ENCODE data around the gene HMCN2. TPM values are rescaled to one million over a fixed set of nuclear protein-coding genes. Genes with fewer than 3 reads are reported as not detected.

The HMCN2 gene
- total and polyA plus RNA-seq, 2 donors (not counting 1 experiment from before 2014, with no cell fraction given): 0.01 TPM; not detected in 1

GRCh38 chr9:130328349-130328801, 62.8 kb downstream of the HMCN2 start:
- no peak overlapping the region for H3K27ac Mint-ChIP-seq

GRCh38 chr9:130329061-130329460, 63.5 kb downstream of the HMCN2 start:
- peaks cover 0 to 2% (median 0%) of the 10 kb centered on the region in 3 donors for H3K9me3 ChIP-seq (ENCODE audit: control extremely low read depth in 1 of 3, control insufficient read depth in 2 of 3, insufficient read depth in 1 of 3, low read length in 2 of 3)
- Mint-ChIP-seq H3K4me1 (no peaks in the 10 kb centered on the region), H3K4me3 (no peak overlapping the region), H3K9me3 (ENCODE audit: insufficient read depth) (no peaks in the 10 kb centered on the region), H3K27me3 (peaks cover 37% of the 10 kb centered on the region), H3K27ac (no peak overlapping the region)
- H3K79me2 ChIP-seq (ENCODE audit: control insufficient read depth, insufficient read depth, low read length): no peaks in the 10 kb centered on the region
- no peak for TF ChIP-seq CTCF (IDR thresholded peaks at IDR 0.05)
- no peak for TF ChIP-seq EZH2 (IDR thresholded peaks at IDR 0.05; ENCODE audit: borderline replicate concordance, insufficient read depth, low read depth, low read length, poor library complexity, severe bottlenecking)
- H3K4me2 ChIP-seq (replicated peaks; ENCODE audit: low read depth, low read length, poor library complexity, severe bottlenecking): no peak overlapping the region
- ATAC-seq (ENCODE audit: low read depth) (no peak), DNase-seq (no peak)
- no peaks in the 10 kb centered on the region for H4K20me1 ChIP-seq (ENCODE audit: control insufficient read depth, insufficient read depth, low read length, poor library complexity, severe bottlenecking)
- no peak overlapping the region for H3K4me3 ChIP-seq (ENCODE audit: control extremely low read depth in 1 of 5, extremely low read depth in 1 of 5, insufficient read depth in 1 of 5, low read depth in 2 of 5, low read length in 4 of 5)
- POLR2A ChIA-PET: no interaction called here
- CTCF ChIA-PET: interaction anchor here (0.8 kb wide), 1 partner anchor 222 kb away, joined by 3 read pairs; no protein-coding TSS in a partner anchor
- H3K27ac ChIP-seq (ENCODE audit: low read length in 2 of 2): no peak overlapping the region
- H2AFZ ChIP-seq (ENCODE audit: insufficient read depth, low read depth, low read length, poor library complexity, severe bottlenecking): no peak overlapping the region
- H3K4me1 ChIP-seq (ENCODE audit: control insufficient read depth in 2 of 2, insufficient read depth in 2 of 2, low read length in 2 of 2): no peaks in the 10 kb centered on the region
- H3K27me3 ChIP-seq (replicated peaks in 1 of 4; ENCODE audit: control extremely low read depth in 1 of 4, control insufficient read depth in 3 of 4, insufficient read depth in 4 of 4, low read length in 3 of 4): peaks cover 0 to 13% (median 5%) of the 10 kb centered on the region in 4 experiments
- 82% methylated on average over 2 of the region's 2 CpGs for WGBS (ENCODE audit: insufficient coverage)
- intact Hi-C loops (cut with micrococcal nuclease): no loop called here
- H3K36me3 ChIP-seq (replicated peaks in 1 of 2; ENCODE audit: control extremely low read depth in 1 of 2, control insufficient read depth in 1 of 2, extremely low read depth in 1 of 2, insufficient read depth in 2 of 2, low read length in 1 of 2): no peaks in the 10 kb centered on the region
- H3K9ac ChIP-seq (ENCODE audit: low read length): no peak overlapping the region

More at GRCh38 chr9:130328349-130328801, 62.8 kb downstream of the HMCN2 start:
- 31% methylated on average over 13 of the region's 15 CpGs for WGBS (ENCODE audit: insufficient coverage)
- Histone ChIP-seq H4K20me1 (ENCODE audit: control insufficient read depth, insufficient read depth, low read length, poor library complexity, severe bottlenecking) (no peaks in the 10 kb centered on the region), H3K9ac (ENCODE audit: low read length) (no peak overlapping the region), H3K4me3 (ENCODE audit: control extremely low read depth in 1 of 5, extremely low read depth in 1 of 5, insufficient read depth in 1 of 5, low read depth in 2 of 5, low read length in 4 of 5) (no peak overlapping the region), H3K9me3 (ENCODE audit: control extremely low read depth in 1 of 3, control insufficient read depth in 2 of 3, insufficient read depth in 1 of 3, low read length in 2 of 3) (peaks cover 0 to 2% (median 0%) of the 10 kb centered on the region in 3 donors), H3K36me3 (replicated peaks in 1 of 2; ENCODE audit: control extremely low read depth in 1 of 2, control insufficient read depth in 1 of 2, extremely low read depth in 1 of 2, insufficient read depth in 2 of 2, low read length in 1 of 2) (no peaks in the 10 kb centered on the region), H2AFZ (ENCODE audit: insufficient read depth, low read depth, low read length, poor library complexity, severe bottlenecking) (no peak overlapping the region), H3K27me3 (replicated peaks in 1 of 4; ENCODE audit: control extremely low read depth in 1 of 4, control insufficient read depth in 3 of 4, insufficient read depth in 4 of 4, low read length in 3 of 4) (peaks cover 0 to 13% (median 5%) of the 10 kb centered on the region in 4 experiments), H3K79me2 (ENCODE audit: control insufficient read depth, insufficient read depth, low read length) (no peaks in the 10 kb centered on the region), H3K27ac (ENCODE audit: low read length in 2 of 2) (no peak overlapping the region), H3K4me2 (replicated peaks; ENCODE audit: low read depth, low read length, poor library complexity, severe bottlenecking) (no peak overlapping the region), H3K4me1 (ENCODE audit: control insufficient read depth in 2 of 2, insufficient read depth in 2 of 2, low read length in 2 of 2) (no peaks in the 10 kb centered on the region)
- TF ChIP-seq EZH2 (IDR thresholded peaks at IDR 0.05; ENCODE audit: borderline replicate concordance, insufficient read depth, low read depth, low read length, poor library complexity, severe bottlenecking) (no peak), CTCF (IDR thresholded peaks at IDR 0.05) (no peak)
- peaks cover 34% of the 10 kb centered on the region for H3K27me3 Mint-ChIP-seq
- DNase-seq (no peak), ATAC-seq (ENCODE audit: low read depth) (no peak)
- H3K9me3 Mint-ChIP-seq (ENCODE audit: insufficient read depth): no peaks in the 10 kb centered on the region
- ChIA-PET CTCF (no interaction called here), POLR2A (no interaction called here)
- no peak overlapping the region for H3K4me3 Mint-ChIP-seq
- intact Hi-C loops (cut with micrococcal nuclease): no loop called here
- no peaks in the 10 kb centered on the region for H3K4me1 Mint-ChIP-seq
